Measurements from ENCODE around the gene UBE2Q1.

DNA sequence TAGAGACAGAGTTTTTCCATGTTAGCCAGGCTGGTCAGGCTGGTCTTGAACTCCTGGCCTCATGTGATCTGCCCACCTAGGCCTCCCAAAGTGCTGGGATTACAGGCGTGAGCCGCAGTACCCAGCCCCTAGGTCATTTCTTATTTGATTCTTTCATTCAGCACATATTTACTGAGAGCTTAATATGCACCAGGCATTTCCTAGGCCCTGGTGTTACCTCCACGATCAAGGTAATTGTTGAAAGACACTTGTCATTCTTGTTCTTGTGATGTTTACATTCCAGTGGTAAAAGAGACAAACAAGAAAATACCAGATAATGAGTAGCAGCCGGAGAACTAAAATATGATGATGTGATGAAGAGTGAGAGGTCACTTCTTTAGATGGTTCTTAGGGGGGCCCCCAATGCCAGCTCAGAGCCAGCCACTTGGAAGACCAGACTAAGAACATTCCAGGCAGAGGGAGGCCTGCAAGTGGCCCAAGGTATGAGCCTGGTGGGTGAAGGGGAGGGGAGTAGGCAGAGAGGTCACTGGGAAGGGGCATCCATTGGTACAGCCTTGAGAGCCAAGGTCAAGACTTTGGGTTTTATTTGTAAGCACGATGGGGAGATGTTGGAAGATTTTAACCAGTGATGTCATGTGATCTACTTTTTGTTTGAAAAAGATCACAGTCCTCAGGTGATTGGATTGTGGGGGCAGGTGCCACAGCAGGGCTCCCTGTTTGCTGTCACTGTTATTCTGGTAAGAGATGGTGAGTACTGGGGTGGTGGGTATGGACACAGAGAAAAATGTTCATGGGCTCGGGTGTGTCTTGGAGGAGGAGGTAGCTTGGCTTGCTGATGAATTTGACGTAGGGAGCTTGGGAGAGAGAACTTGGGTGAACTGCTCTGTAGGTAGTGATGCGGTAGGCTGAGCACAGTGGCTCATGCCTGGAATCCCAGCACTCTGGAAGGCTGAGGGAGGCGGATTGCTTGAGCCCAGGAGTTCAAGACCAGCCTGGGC is 18.7 kb downstream of the UBE2Q1 start:
- TF ChIP-seq CTCF (IDR thresholded peaks at IDR 0.05) (no peak), POLR2A (IDR thresholded peaks at IDR 0.05) (no peak), EP300 (IDR thresholded peaks at IDR 0.05) (no peak)
